GM18873 (cell line): ENCODE data around the gene ISM1.
A peak's percentile ranks its signal among the peaks of the same experiment; 100 is the strongest.

Source experiments
- ATAC-seq: cut with Tn5 transposase; IDR thresholded peaks from one replicate; pipeline ENCODE4 v1.9.1; 2021; ENCODE audit warnings: mild to moderate bottlenecking, moderate library complexity, moderate number of reproducible peaks; ENCODE audit not compliant: unreplicated experiment, low FRiP score

Gene ISM1

GRCh38 chr20:13340088-13340487 is 119.0 kb downstream of the ISM1 start:
- ATAC-seq, result no peak

GRCh38 chr20:13341737-13342393 is 120.8 kb downstream of the ISM1 start:
- peak; percentile 38 for ATAC-seq

GRCh38 chr20:13342469-13343242 is 121.6 kb downstream of the ISM1 start:
- ATAC-seq, result no peak

GRCh38 chr20:13344671-13345070 is 123.6 kb downstream of the ISM1 start:
- ATAC-seq, result no peak

- ATAC-seq, result no peak
These were observed 127.5 kb downstream of the ISM1 start for GRCh38 chr20:13348311-13349234.

GRCh38 chr20:13349235-13349604 is 128.1 kb downstream of the ISM1 start:
- no peak for ATAC-seq
